IMR-90 (cell line): ENCODE measurements around the gene MSL3B.

Experiments
- ATAC-seq: fragments of 200-7000 bp; cut with Tn5 transposase; 2 replicates; pipeline ENCODE4 v1.9.1; 2020; ENCODE audit warnings: low read depth, mild to moderate bottlenecking, moderate library complexity
- BruUV-seq: library from RNA; stranded (reverse); fragments of 400-500 nt; replicated peaks from 2 replicates; lab custom pipeline; 2021; lab: Mats Ljungman, UMichigan
- CTCF ChIA-PET: fragments of 300-600 bp; formaldehyde crosslinking; extraction: SDS; loops from one replicate; lab custom pipeline; 2021; ENCODE audit warnings: antibody characterized with exemption; lab: Yijun Ruan, JAX
- POLR2A ChIA-PET: fragments of 300-600 bp; sonication (Branson Sonifier 250); formaldehyde crosslinking; loops from one replicate; lab custom pipeline; 2022; ENCODE audit warnings: antibody characterized with exemption; ENCODE audit not compliant: unreplicated experiment; lab: Charles Lee
- DNase-seq: peaks from one replicate; pipeline ENCODE4 v3.0.0; 2013
- H2AFZ ChIP-seq: replicated peaks from 2 replicates; pipeline ENCODE3; 2013; ENCODE audit warnings: low read length, mild to moderate bottlenecking; ENCODE audit not compliant: poor library complexity
- H2AK5ac ChIP-seq: 2 replicates; pipeline ENCODE4 v1.6.1; 2013; ENCODE audit warnings: low read depth, low read length, inconsistent platforms
- H2AK9ac ChIP-seq: replicated peaks from 2 replicates; pipeline ENCODE3; 2013; ENCODE audit warnings: mild to moderate bottlenecking, low read depth, low read length, moderate library complexity; ENCODE audit not compliant: poor library complexity
- H2BK120ac ChIP-seq: 2 replicates; pipeline ENCODE4 v1.6.1; 2013; ENCODE audit warnings: low read depth, low read length, inconsistent platforms
- H2BK15ac ChIP-seq: 3 replicates; pipeline ENCODE4 v1.6.1; 2013; ENCODE audit warnings: low read depth, low read length, inconsistent platforms
- H2BK20ac ChIP-seq: 2 replicates; pipeline ENCODE4 v1.6.1; 2013; ENCODE audit warnings: low read depth, mild to moderate bottlenecking, inconsistent platforms, low read length, moderate library complexity
- H2BK5ac ChIP-seq: 2 replicates; pipeline ENCODE4 v1.6.1; 2013; ENCODE audit warnings: mild to moderate bottlenecking, low read depth, low read length, inconsistent platforms; ENCODE audit not compliant: poor library complexity, severe bottlenecking
- H3K14ac ChIP-seq: replicated peaks from 2 replicates; pipeline ENCODE4 v1.6.1; 2013; ENCODE audit warnings: low read depth, low read length, inconsistent platforms
- H3K18ac ChIP-seq: 2 replicates; pipeline ENCODE4 v1.6.1; 2013; ENCODE audit warnings: low read depth, low read length, control low read depth
- H3K23ac ChIP-seq: 2 replicates; pipeline ENCODE4 v1.6.1; 2013; ENCODE audit warnings: low read depth, low read length, inconsistent platforms
- H3K27ac ChIP-seq: 2 replicates; pipeline ENCODE4 v1.5.1; 2013; ENCODE audit warnings: mild to moderate bottlenecking, control low read depth, low read length; ENCODE audit not compliant: insufficient read depth
- H3K27me3 ChIP-seq: 2 replicates; pipeline ENCODE4 v1.6.1; 2013; ENCODE audit warnings: low read length; ENCODE audit not compliant: control insufficient read depth, insufficient read depth
- H3K36me3 ChIP-seq: 2 replicates; pipeline ENCODE4 v1.6.1; 2013; ENCODE audit warnings: low read length, mixed read lengths; ENCODE audit not compliant: control insufficient read depth, insufficient read depth
- H3K4ac ChIP-seq: 2 replicates; pipeline ENCODE4 v1.6.1; 2013; ENCODE audit warnings: low read depth, low read length, inconsistent platforms
- H3K4me1 ChIP-seq: 2 replicates; pipeline ENCODE4 v1.6.1; 2013; ENCODE audit warnings: low read length, mixed read lengths; ENCODE audit not compliant: control insufficient read depth, insufficient read depth
- H3K4me2 ChIP-seq: 2 replicates; pipeline ENCODE4 v1.6.1; 2013; ENCODE audit warnings: low read depth, mild to moderate bottlenecking, control low read depth, low read length, moderate library complexity
- H3K4me3 ChIP-seq: 2 replicates; pipeline ENCODE4 v1.5.1; 2013; ENCODE audit warnings: low read depth, mild to moderate bottlenecking, control low read depth, low read length, moderate library complexity; ENCODE audit not compliant: insufficient read depth
- H3K56ac ChIP-seq: 2 replicates; pipeline ENCODE4 v1.6.1; 2013; ENCODE audit warnings: low read length, inconsistent platforms; ENCODE audit not compliant: insufficient read depth; ENCODE audit errors: extremely low read depth
- H3K79me1 ChIP-seq, 2 experiments: 2 replicates each; pipeline ENCODE4 v1.6.1; 2013; ENCODE audit warnings: low read length in 2 of 2, inconsistent platforms in 1 of 2, low read depth in 1 of 2
- H3K9ac ChIP-seq: 2 replicates; pipeline ENCODE4 v1.6.1; 2013; ENCODE audit warnings: low read depth, low read length, control low read depth
- H3K9me1 ChIP-seq: 2 replicates; pipeline ENCODE4 v1.6.1; 2013; ENCODE audit warnings: low read length, inconsistent platforms; ENCODE audit not compliant: insufficient read depth
- H3K9me3 ChIP-seq: 2 replicates; pipeline ENCODE4 v1.6.1; 2013; ENCODE audit warnings: low read length; ENCODE audit not compliant: control insufficient read depth, insufficient read depth
- H4K20me1 ChIP-seq: 2 replicates; pipeline ENCODE4 v1.6.1; 2013; ENCODE audit warnings: low read length, inconsistent platforms; ENCODE audit not compliant: insufficient read depth
- H4K5ac ChIP-seq: 2 replicates; pipeline ENCODE4 v1.6.1; 2013; ENCODE audit warnings: mild to moderate bottlenecking, low read depth, low read length, control low read depth
- H4K8ac ChIP-seq, 2 experiments: 2 replicates each; pipeline ENCODE4 v1.6.1; 2013; ENCODE audit warnings: low read depth in 2 of 2, low read length in 2 of 2, control low read depth in 1 of 2, inconsistent platforms in 1 of 2
- H4K91ac ChIP-seq: 2 replicates; pipeline ENCODE4 v1.6.1; 2013; ENCODE audit warnings: low read depth, low read length, inconsistent platforms; ENCODE audit not compliant: insufficient read depth
- BHLHE40 ChIP-seq: fragments of 150-350 bp; IDR thresholded peaks from 2 replicates; pipeline ENCODE4 v1.6.1; 2016; ENCODE audit warnings: mild to moderate bottlenecking, low read depth, low read length
- MAZ ChIP-seq: IDR thresholded peaks from 2 replicates; pipeline ENCODE4 v1.6.1; 2012; ENCODE audit warnings: low read depth, mild to moderate bottlenecking, low read length, improper control_type of control experiment, moderate library complexity, borderline replicate concordance
- SMC3 ChIP-seq: fragments of 150-350 bp; IDR thresholded peaks from 2 replicates; pipeline ENCODE4 v1.6.1; 2016; ENCODE audit warnings: low read depth, mild to moderate bottlenecking, antibody characterized with exemption, low read length, moderate library complexity
- WGBS, 2 experiments: methylation state at CpG; one replicate each; pipeline versions ENCODE4 v1.1.5 to v1.1.7; 2013; ENCODE audit warnings: missing lambda C conversion rate in 2 of 2; ENCODE audit not compliant: insufficient read length in 1 of 2; ENCODE audit errors: extremely low coverage in 2 of 2; 5-methylcytosine and 5-hydroxymethylcytosine counted together
- dilution Hi-C: fragments of 300-500 bp; cut with HindIII; formaldehyde crosslinking; loops from one replicate; pipeline ENCODE4 v1.14.3; 2018; ENCODE audit warnings: low sequenced_read_pairs; ENCODE audit not compliant: unreplicated experiment
- in situ Hi-C: fragments of 300-500 bp; cut with MboI; formaldehyde crosslinking; loops from 3 replicates; pipeline ENCODE4 v1.14.3; 2019; ENCODE audit warnings: low sequenced_read_pairs, inconsistent platforms, mixed read lengths
- intact Hi-C: fragments of 100-400 bp; cut with micrococcal nuclease; formaldehyde crosslinking; loops from 2 replicates; pipeline ENCODE4 v1.10.0; 2022

Gene MSL3B

GRCh38 chr2:233912691-233913423, 44.7 kb upstream of the MSL3B start:
- Histone ChIP-seq H2BK5ac (no peak overlapping the region), H3K36me3 (no peaks in the 10 kb centered on the region), H3K18ac (no peak overlapping the region), H3K79me1 (no peaks in the 10 kb centered on the region), H4K8ac (no peak overlapping the region), H3K9ac (no peak overlapping the region), H3K9me1 (no peaks in the 10 kb centered on the region), H3K4me1 (no peaks in the 10 kb centered on the region), H3K9me3 (no peaks in the 10 kb centered on the region), H3K23ac (no peak overlapping the region), H3K27me3 (peaks cover 3% of the 10 kb centered on the region), H3K4ac (no peak overlapping the region), H3K4me2 (no peak overlapping the region), H4K20me1 (no peaks in the 10 kb centered on the region; the same call in 1 of the 2 replicates), H2BK15ac (no peak overlapping the region), H3K4me3 (no peak overlapping the region), H3K14ac (no peak overlapping the region), H2AFZ (peak overlapping the region; percentile 56), H2BK120ac (no peak overlapping the region), H4K5ac (no peak overlapping the region), H2AK9ac (no peak overlapping the region), H2BK20ac (no peak overlapping the region), H3K56ac (no peak overlapping the region), H3K27ac (no peak overlapping the region), H4K91ac (no peak overlapping the region), H2AK5ac (no peak overlapping the region)
- DNase-seq (peak; percentile 37), ATAC-seq (peak; percentile 67; the same call in 1 of the 2 replicates)
- TF ChIP-seq BHLHE40 (no peak), MAZ (no peak), SMC3 (no peak)
- ChIA-PET POLR2A (interaction anchor here (0.5 kb wide), 1 partner anchor 1765 kb away, joined by 4 read pairs; no protein-coding TSS in a partner anchor), CTCF (interaction anchor here (1.0 kb wide), 1 partner anchor 13 kb away, joined by 3 read pairs; no protein-coding TSS in a partner anchor)
- dilution Hi-C loops, result no loop called here
- intact Hi-C loops, result no loop called here
- in situ Hi-C loops, result no loop called here
- 0% methylated on average over 3 of the region's 9 CpGs; no CpG with 5 or more reads in 1 of the 2 experiments for WGBS, 2 experiments
- no TSS peak for BruUV-seq
